Glutamatergic neuron (in vitro differentiated cells): ENCODE data around the gene MAU2. TPM values are rescaled to one million over a fixed set of nuclear protein-coding genes. Genes with fewer than 3 reads are reported as not detected.

Experiments used
- DNase-seq: peaks from one replicate; pipeline ENCODE4 v3.0.0; 2022
- H3K27ac Mint-ChIP-seq: one replicate; pipeline ENCODE4 v1.8.0; 2020; ENCODE audit warnings: mild to moderate bottlenecking, mixed read lengths, inconsistent platforms; ENCODE audit not compliant: unreplicated experiment
- H3K27me3 Mint-ChIP-seq: one replicate; pipeline ENCODE4 v1.8.0; 2020; ENCODE audit warnings: mild to moderate bottlenecking, moderate library complexity, mixed read lengths, inconsistent platforms; ENCODE audit not compliant: unreplicated experiment
- H3K36me3 Mint-ChIP-seq: one replicate; pipeline ENCODE4 v1.8.0; 2020; ENCODE audit warnings: mild to moderate bottlenecking, mixed read lengths, inconsistent platforms; ENCODE audit not compliant: unreplicated experiment
- H3K4me1 Mint-ChIP-seq: one replicate; pipeline ENCODE4 v1.8.0; 2020; ENCODE audit warnings: mild to moderate bottlenecking, low read depth, mixed read lengths, inconsistent platforms; ENCODE audit not compliant: unreplicated experiment
- H3K4me3 Mint-ChIP-seq: one replicate; pipeline ENCODE4 v1.8.0; 2020; ENCODE audit warnings: mild to moderate bottlenecking, mixed read lengths, inconsistent platforms; ENCODE audit not compliant: unreplicated experiment
- H3K9me3 Mint-ChIP-seq: one replicate; pipeline ENCODE4 v1.8.0; 2020; ENCODE audit warnings: mild to moderate bottlenecking, moderate library complexity, mixed read lengths, inconsistent platforms; ENCODE audit not compliant: unreplicated experiment
- CTCF ChIP-seq: fragments of 200-600 bp; sonication (generic); IDR thresholded peaks from one replicate; pipeline ENCODE4 v1.5.0; 2021; ENCODE audit not compliant: partially characterized antibody, unreplicated experiment
- total RNA-seq: library from RNA; stranded (reverse); fragmentation: NEBNext Ultra II Directional; extraction: Animal tissue kit (Norgen Biotek cat#: 25700); gene quantifications from one replicate; pipeline ENCODE4 v1.2.1, GENCODE V29; 2021; ENCODE audit not compliant: unreplicated experiment

MAU2 gene
- total RNA-seq, 1 donor from 2014 or later: 107 TPM

GRCh38 chr19:19305696-19306095 lies 14.9 kb upstream of the MAU2 start:
- peaks cover 3% of the 10 kb centered on the region for H3K27me3 Mint-ChIP-seq
- H3K4me1 Mint-ChIP-seq: no peaks in the 10 kb centered on the region
- no peak overlapping the region for H3K27ac Mint-ChIP-seq
- no peak for DNase-seq
- no peak for TF ChIP-seq CTCF
- H3K4me3 Mint-ChIP-seq: no peak overlapping the region
- H3K9me3 Mint-ChIP-seq: peaks cover 4% of the 10 kb centered on the region
- peaks cover 5% of the 10 kb centered on the region for H3K36me3 Mint-ChIP-seq

GRCh38 chr19:19306191-19306590 lies 14.4 kb upstream of the MAU2 start:
- no peak for TF ChIP-seq CTCF
- peaks cover 4% of the 10 kb centered on the region for H3K9me3 Mint-ChIP-seq
- no peaks in the 10 kb centered on the region for H3K4me1 Mint-ChIP-seq
- no peak for DNase-seq
- peaks cover 5% of the 10 kb centered on the region for H3K36me3 Mint-ChIP-seq
- no peak overlapping the region for H3K27ac Mint-ChIP-seq
- H3K4me3 Mint-ChIP-seq: no peak overlapping the region
- H3K27me3 Mint-ChIP-seq: peaks cover 3% of the 10 kb centered on the region

- TF ChIP-seq CTCF: no peak
- Mint-ChIP-seq H3K9me3 (peaks cover 4% of the 10 kb centered on the region), H3K27ac (no peak overlapping the region), H3K4me3 (no peak overlapping the region), H3K36me3 (peaks cover 5% of the 10 kb centered on the region), H3K4me1 (no peaks in the 10 kb centered on the region), H3K27me3 (no peaks in the 10 kb centered on the region)
- DNase-seq: no peak
Observed at GRCh38 chr19:19308373-19308772, 12.3 kb upstream of the MAU2 start.

GRCh38 chr19:19315444-19315843 lies 5.2 kb upstream of the MAU2 start:
- Mint-ChIP-seq H3K27ac (no peak overlapping the region), H3K27me3 (peaks cover 13% of the 10 kb centered on the region), H3K36me3 (no peaks in the 10 kb centered on the region), H3K9me3 (peaks cover 4% of the 10 kb centered on the region), H3K4me1 (peaks cover 4% of the 10 kb centered on the region), H3K4me3 (no peak overlapping the region)
- no peak for TF ChIP-seq CTCF
- no peak for DNase-seq

GRCh38 chr19:19316082-19316481 lies 4.5 kb upstream of the MAU2 start:
- H3K36me3 Mint-ChIP-seq: no peaks in the 10 kb centered on the region
- no peak for DNase-seq
- no peak overlapping the region for H3K27ac Mint-ChIP-seq
- peaks cover 4% of the 10 kb centered on the region for H3K9me3 Mint-ChIP-seq
- H3K4me3 Mint-ChIP-seq: no peak overlapping the region
- peaks cover 4% of the 10 kb centered on the region for H3K4me1 Mint-ChIP-seq
- H3K27me3 Mint-ChIP-seq: peaks cover 13% of the 10 kb centered on the region
- no peak for TF ChIP-seq CTCF
